Measurements from ENCODE around the gene CBX2.
"Not testable (repeated sequence)": the region's sequence is repeated elsewhere in the genome, so short reads cannot be mapped to it uniquely, and the experiment has no call there.

The CBX2 gene

GRCh38 chr17:79757140-79757745 is 20.7 kb upstream of the CBX2 start:
- H3K9ac ChIP-seq (ENCODE audit: low read depth, low read length) = no peak overlapping the region
- no peaks in the 10 kb centered on the region for H3K36me3 ChIP-seq (ENCODE audit: control insufficient read depth, insufficient read depth, low read length)
- H3K27me3 ChIP-seq (ENCODE audit: control insufficient read depth, insufficient read depth, low read length) = no peaks in the 10 kb centered on the region
- H3K4me3 ChIP-seq (ENCODE audit: low read depth, low read length) = no peak overlapping the region
- no peaks in the 10 kb centered on the region for H3K4me1 ChIP-seq (ENCODE audit: control insufficient read depth, insufficient read depth, low read length)
- no peaks in the 10 kb centered on the region for H3K9me3 ChIP-seq (ENCODE audit: control insufficient read depth, insufficient read depth, low read length)

DNA sequence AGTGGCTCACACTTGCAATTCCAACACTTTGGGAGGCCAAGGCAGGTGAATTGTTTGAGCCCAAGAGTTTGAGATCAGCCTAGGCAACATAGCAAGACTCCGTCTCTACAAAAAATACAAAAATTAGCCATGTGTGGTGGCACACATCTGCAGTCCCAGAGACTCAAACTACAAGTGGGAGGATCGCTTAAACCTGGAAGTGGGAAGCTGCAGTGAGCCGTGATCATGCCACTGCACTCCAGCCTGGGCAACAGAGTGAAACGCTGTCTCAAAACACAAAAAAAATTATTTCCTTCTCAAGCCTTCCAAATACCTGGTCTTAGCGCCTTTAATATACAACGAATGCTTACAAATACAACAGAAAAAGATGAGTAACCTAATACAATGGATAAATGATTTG is 19.7 kb upstream of the CBX2 start:
- Histone ChIP-seq H3K4me3 (ENCODE audit: low read depth, low read length) (no peak overlapping the region), H3K36me3 (ENCODE audit: control insufficient read depth, insufficient read depth, low read length) (no peaks in the 10 kb centered on the region), H3K9me3 (ENCODE audit: control insufficient read depth, insufficient read depth, low read length) (no peaks in the 10 kb centered on the region), H3K27me3 (ENCODE audit: control insufficient read depth, insufficient read depth, low read length) (no peaks in the 10 kb centered on the region), H3K9ac (ENCODE audit: low read depth, low read length) (no peak overlapping the region), H3K4me1 (ENCODE audit: control insufficient read depth, insufficient read depth, low read length) (no peaks in the 10 kb centered on the region)

- Histone ChIP-seq H3K9ac (ENCODE audit: low read depth, low read length) (no peak overlapping the region), H3K36me3 (ENCODE audit: control insufficient read depth, insufficient read depth, low read length) (no peaks in the 10 kb centered on the region), H3K9me3 (ENCODE audit: control insufficient read depth, insufficient read depth, low read length) (no peaks in the 10 kb centered on the region), H3K27me3 (ENCODE audit: control insufficient read depth, insufficient read depth, low read length) (no peaks in the 10 kb centered on the region), H3K4me1 (ENCODE audit: control insufficient read depth, insufficient read depth, low read length) (no peaks in the 10 kb centered on the region), H3K4me3 (ENCODE audit: low read depth, low read length) (no peak overlapping the region)
These were observed 17.6 kb upstream of the CBX2 start for GRCh38 chr17:79760197-79760906.

- no peak overlapping the region for H3K4me3 ChIP-seq (ENCODE audit: low read depth, low read length)
- H3K36me3 ChIP-seq (ENCODE audit: control insufficient read depth, insufficient read depth, low read length) = no peaks in the 10 kb centered on the region
- H3K27me3 ChIP-seq (ENCODE audit: control insufficient read depth, insufficient read depth, low read length) = no peaks in the 10 kb centered on the region
- H3K9ac ChIP-seq (ENCODE audit: low read depth, low read length) = no peak overlapping the region
- H3K4me1 ChIP-seq (ENCODE audit: control insufficient read depth, insufficient read depth, low read length) = no peaks in the 10 kb centered on the region
- H3K9me3 ChIP-seq (ENCODE audit: control insufficient read depth, insufficient read depth, low read length) = no peaks in the 10 kb centered on the region
These were observed 15.9 kb upstream of the CBX2 start for GRCh38 chr17:79761894-79762589.

GRCh38 chr17:79765708-79766107 is 12.2 kb upstream of the CBX2 start:
- Histone ChIP-seq H3K36me3 (ENCODE audit: control insufficient read depth, insufficient read depth, low read length) (peaks cover 2% of the 10 kb centered on the region), H3K27me3 (ENCODE audit: control insufficient read depth, insufficient read depth, low read length) (no peaks in the 10 kb centered on the region), H3K9ac (ENCODE audit: low read depth, low read length) (no peak overlapping the region), H3K4me1 (ENCODE audit: control insufficient read depth, insufficient read depth, low read length) (no peaks in the 10 kb centered on the region), H3K4me3 (ENCODE audit: low read depth, low read length) (no peak overlapping the region), H3K9me3 (ENCODE audit: control insufficient read depth, insufficient read depth, low read length) (no peaks in the 10 kb centered on the region)

DNA sequence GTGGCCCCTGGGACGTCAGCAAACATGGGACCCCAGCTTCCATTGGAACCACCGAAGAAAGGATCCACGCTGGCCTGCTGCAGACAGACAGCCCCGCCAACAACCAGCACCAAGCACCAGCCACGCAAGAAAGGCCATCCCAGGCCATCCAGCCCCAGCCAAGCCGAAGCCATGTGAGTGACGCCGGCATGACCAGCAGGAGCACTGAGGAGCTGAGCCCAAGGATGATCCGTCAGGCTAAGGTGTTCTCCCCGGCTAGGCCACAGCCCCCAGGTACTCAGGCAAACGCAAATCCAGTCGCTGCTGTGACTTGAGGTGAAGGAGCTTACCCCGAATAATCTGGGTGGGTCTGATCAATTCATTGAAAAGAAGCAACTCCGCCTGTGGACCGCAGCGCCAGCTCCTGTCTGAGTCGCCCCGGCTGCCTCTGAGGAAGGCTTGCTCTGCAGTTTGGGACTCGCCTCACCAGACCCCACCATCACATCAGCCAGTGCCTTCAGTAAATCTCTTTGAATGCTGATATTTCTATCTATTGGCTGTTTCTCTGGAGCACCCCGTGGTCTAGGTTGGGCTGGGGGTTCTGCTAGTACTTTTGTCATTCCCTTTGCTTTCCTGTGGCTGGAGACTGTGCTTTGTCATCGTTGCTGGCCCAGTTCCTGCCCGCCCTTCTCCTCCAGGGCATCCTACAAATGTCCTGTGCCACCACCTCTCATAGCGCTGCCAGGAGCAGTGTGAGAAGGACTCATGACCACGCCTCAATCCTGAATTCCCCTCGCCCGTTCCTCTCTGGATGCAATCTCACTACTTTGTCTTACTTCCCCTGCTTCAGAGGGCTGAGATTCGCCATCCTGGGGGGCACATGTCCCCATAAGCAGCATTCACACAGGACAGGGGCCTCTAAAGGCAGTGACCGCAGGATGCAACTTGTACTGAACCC is 8.1 kb upstream of the CBX2 start:
- H3K4me3 ChIP-seq (ENCODE audit: low read depth, low read length) = no peak overlapping the region
- peaks cover 2% of the 10 kb centered on the region for H3K36me3 ChIP-seq (ENCODE audit: control insufficient read depth, insufficient read depth, low read length)
- H3K4me1 ChIP-seq (ENCODE audit: control insufficient read depth, insufficient read depth, low read length) = no peaks in the 10 kb centered on the region
- no peaks in the 10 kb centered on the region for H3K9me3 ChIP-seq (ENCODE audit: control insufficient read depth, insufficient read depth, low read length)
- H3K27me3 ChIP-seq (ENCODE audit: control insufficient read depth, insufficient read depth, low read length) = peaks cover under 1% of the 10 kb centered on the region
- no peak overlapping the region for H3K9ac ChIP-seq (ENCODE audit: low read depth, low read length)

DNA sequence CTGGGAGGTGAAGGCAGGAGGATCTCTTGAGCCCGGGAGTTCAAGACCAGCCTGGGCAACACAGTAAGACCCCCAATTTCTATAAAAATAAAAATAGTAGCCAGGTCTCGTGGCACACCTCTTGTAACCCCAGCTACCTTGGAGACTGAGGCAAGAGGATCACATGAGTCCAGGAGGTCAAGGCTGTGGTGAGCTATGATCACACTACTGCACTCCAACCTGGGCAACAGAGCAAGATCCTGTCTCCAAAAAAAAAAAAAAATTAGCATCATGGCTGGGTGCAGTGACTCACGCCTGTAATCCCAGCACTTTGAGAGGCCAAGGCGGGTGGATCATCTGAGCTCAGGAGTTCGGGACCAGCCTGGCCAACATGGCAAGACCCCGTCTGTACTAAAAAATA is 6.7 kb upstream of the CBX2 start:
- Histone ChIP-seq H3K9ac (ENCODE audit: low read depth, low read length) (no peak overlapping the region), H3K27me3 (ENCODE audit: control insufficient read depth, insufficient read depth, low read length) (peaks cover 13% of the 10 kb centered on the region), H3K4me1 (ENCODE audit: control insufficient read depth, insufficient read depth, low read length) (no peaks in the 10 kb centered on the region), H3K4me3 (ENCODE audit: low read depth, low read length) (no peak overlapping the region), H3K36me3 (ENCODE audit: control insufficient read depth, insufficient read depth, low read length) (peaks cover 2% of the 10 kb centered on the region), H3K9me3 (ENCODE audit: control insufficient read depth, insufficient read depth, low read length) (no peaks in the 10 kb centered on the region)

DNA sequence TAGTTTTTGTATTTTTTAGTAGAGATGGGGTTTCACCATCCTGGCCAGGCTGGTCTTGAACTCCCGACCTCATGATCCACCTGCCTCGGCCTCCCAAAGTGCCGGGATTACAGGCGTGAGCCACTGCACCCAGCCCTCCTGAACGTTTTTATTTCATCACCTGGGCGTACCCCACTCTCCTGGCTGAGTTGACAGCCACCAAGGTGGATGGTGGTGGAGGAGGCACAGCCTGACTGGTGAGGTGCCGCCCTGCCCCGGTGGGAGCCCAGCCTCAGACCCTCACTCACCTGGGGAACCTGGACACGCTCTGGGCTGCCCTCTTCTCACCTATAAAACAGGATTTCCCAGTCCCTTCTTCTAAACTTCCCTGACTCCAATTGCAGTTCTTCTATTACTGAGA is 5.2 kb upstream of the CBX2 start:
- H3K4me3 ChIP-seq (ENCODE audit: low read depth, low read length); H3K4me1 ChIP-seq (ENCODE audit: control insufficient read depth, insufficient read depth, low read length); H3K9me3 ChIP-seq (ENCODE audit: control insufficient read depth, insufficient read depth, low read length); H3K9ac ChIP-seq (ENCODE audit: low read depth, low read length); H3K36me3 ChIP-seq (ENCODE audit: control insufficient read depth, insufficient read depth, low read length): not testable (repeated sequence)
- H3K27me3 ChIP-seq (ENCODE audit: control insufficient read depth, insufficient read depth, low read length) = peaks cover 18% of the 10 kb centered on the region

DNA sequence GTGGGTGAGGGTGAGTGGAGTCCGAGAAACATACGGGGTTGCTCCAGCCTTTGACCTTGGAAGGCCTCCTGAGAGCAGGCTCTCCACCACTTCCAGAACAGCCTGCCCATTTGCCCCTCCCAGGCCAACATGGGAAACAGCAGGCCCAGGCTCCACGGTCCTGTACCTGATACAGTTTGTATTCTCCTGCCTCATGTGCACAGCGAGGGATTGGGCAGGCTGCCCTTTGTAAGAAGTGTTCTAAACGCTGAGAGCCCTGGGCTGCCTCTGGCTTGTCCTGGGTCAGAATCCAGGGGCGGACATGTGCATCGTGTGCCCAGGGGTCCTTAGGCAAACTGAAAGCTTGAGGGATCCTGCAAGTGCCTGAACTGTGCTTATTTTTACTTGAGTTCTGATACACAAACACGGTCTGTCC is 3.4 kb upstream of the CBX2 start:
- H3K4me3 ChIP-seq (ENCODE audit: low read depth, low read length) = no peak overlapping the region
- peaks cover 6% of the 10 kb centered on the region for H3K4me1 ChIP-seq (ENCODE audit: control insufficient read depth, insufficient read depth, low read length)
- no peaks in the 10 kb centered on the region for H3K36me3 ChIP-seq (ENCODE audit: control insufficient read depth, insufficient read depth, low read length)
- no peak overlapping the region for H3K9ac ChIP-seq (ENCODE audit: low read depth, low read length)
- no peaks in the 10 kb centered on the region for H3K9me3 ChIP-seq (ENCODE audit: control insufficient read depth, insufficient read depth, low read length)
- peaks cover 18% of the 10 kb centered on the region for H3K27me3 ChIP-seq (ENCODE audit: control insufficient read depth, insufficient read depth, low read length)

GRCh38 chr17:79775632-79776031 is 2.3 kb upstream of the CBX2 start:
- H3K4me3 ChIP-seq (ENCODE audit: low read depth, low read length) = no peak overlapping the region
- H3K36me3 ChIP-seq (ENCODE audit: control insufficient read depth, insufficient read depth, low read length) = peaks cover 7% of the 10 kb centered on the region
- peaks cover 18% of the 10 kb centered on the region for H3K27me3 ChIP-seq (ENCODE audit: control insufficient read depth, insufficient read depth, low read length)
- H3K9ac ChIP-seq (ENCODE audit: low read depth, low read length) = no peak overlapping the region
- peaks cover 8% of the 10 kb centered on the region for H3K4me1 ChIP-seq (ENCODE audit: control insufficient read depth, insufficient read depth, low read length)
- no peaks in the 10 kb centered on the region for H3K9me3 ChIP-seq (ENCODE audit: control insufficient read depth, insufficient read depth, low read length)

DNA sequence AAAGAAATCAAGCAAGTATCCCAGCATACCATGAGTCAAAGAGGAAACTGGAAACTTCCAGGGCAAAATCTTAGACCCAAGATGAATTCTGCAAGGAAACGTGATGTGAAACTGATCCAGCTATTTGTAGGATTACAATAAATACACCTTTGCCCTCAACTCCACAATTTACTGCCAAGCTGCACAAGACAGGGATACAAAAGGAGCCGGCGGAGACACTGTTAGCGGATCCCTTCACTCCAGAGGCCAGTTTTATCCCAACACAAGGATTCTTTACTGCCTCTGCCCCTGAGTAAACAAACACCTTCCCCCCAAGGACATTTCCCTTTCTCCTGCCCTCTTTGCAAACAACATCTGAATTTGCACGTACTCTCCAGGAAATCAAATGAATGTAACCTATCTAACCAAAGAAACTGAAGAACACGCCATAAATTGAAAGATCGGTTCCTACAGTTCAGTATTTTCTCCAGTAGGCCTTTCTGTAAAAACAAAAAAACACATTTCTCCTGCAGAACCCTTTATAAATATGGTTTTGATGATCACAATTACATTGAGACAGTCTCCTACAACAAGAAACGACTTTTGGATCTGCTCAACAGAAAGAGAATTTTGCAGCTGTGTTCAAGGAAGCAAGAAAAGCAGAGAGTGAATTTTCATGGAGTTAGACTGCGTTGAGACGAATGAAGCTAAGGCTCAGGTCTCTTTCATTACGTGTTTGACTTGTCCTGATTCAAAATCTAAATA is 1.4 kb upstream of the CBX2 start:
- Histone ChIP-seq H3K9ac (ENCODE audit: low read depth, low read length) (no peak overlapping the region), H3K36me3 (ENCODE audit: control insufficient read depth, insufficient read depth, low read length) (peaks cover 8% of the 10 kb centered on the region), H3K4me1 (ENCODE audit: control insufficient read depth, insufficient read depth, low read length) (peaks cover 8% of the 10 kb centered on the region), H3K4me3 (ENCODE audit: low read depth, low read length) (peak overlapping the region; percentile 58), H3K27me3 (ENCODE audit: control insufficient read depth, insufficient read depth, low read length) (peaks cover 18% of the 10 kb centered on the region), H3K9me3 (ENCODE audit: control insufficient read depth, insufficient read depth, low read length) (no peaks in the 10 kb centered on the region)
